HCT116 (cell line): ENCODE measurements around the gene MAP7D1. TPM values are rescaled to one million over a fixed set of nuclear protein-coding genes. Genes with fewer than 3 reads are reported as not detected.

Source experiments
- ATAC-seq: fragments of 200-7000 bp; cut with Tn5 transposase; 2 replicates; pipeline ENCODE4 v1.9.1; 2020; ENCODE audit warnings: mild to moderate bottlenecking, moderate library complexity
- BruUV-seq: library from RNA; stranded (reverse); fragments of 400-500 nt; replicated peaks from 2 replicates; lab custom pipeline; 2021; lab: Mats Ljungman, UMichigan
- CTCF ChIA-PET: fragments of 300-600 bp; sonication (Branson Sonifier 250); formaldehyde crosslinking; loops from one replicate; lab custom pipeline; 2021; ENCODE audit warnings: antibody characterized with exemption; lab: Charles Lee
- POLR2A ChIA-PET: fragments of 300-600, 350-600 bp; sonication (Branson Sonifier 250); formaldehyde crosslinking; loops from one replicate; lab custom pipeline; 2021; ENCODE audit warnings: antibody characterized with exemption; lab: Charles Lee
- RAD21 ChIA-PET, 2 experiments: fragments of 300-600 bp; sonication (Branson Sonifier 250); formaldehyde crosslinking; loops; one replicate each; lab custom pipeline; 2023; ENCODE audit warnings: low total read pairs in 2 of 2; ENCODE audit not compliant: uncharacterized antibody in 2 of 2, unreplicated experiment in 2 of 2, low non-redundant PET in 1 of 2; lab: Charles Lee
- DNase-seq: peaks from one replicate; pipeline ENCODE4 v3.0.0-alpha.2; 2010; ENCODE audit warnings: low read depth, low spot score
- H2AFZ ChIP-seq: fragments of 200-600 bp; shearing (Covaris generic), sonication (generic); 2 replicates; pipeline ENCODE4 v1.6.1; 2017; ENCODE audit warnings: low read depth, mixed run types, mixed read lengths, antibody characterized with exemption, low read length; ENCODE audit not compliant: poor library complexity, severe bottlenecking
- H3K27ac ChIP-seq: 2 replicates; pipeline ENCODE4 v1.5.1; 2012; ENCODE audit warnings: low read depth, low read length
- H3K27me3 ChIP-seq: fragments of 200-600 bp; sonication (generic); 2 replicates; pipeline ENCODE4 v1.6.1; 2016; ENCODE audit warnings: mixed run types, low read length, mixed read lengths; ENCODE audit not compliant: insufficient read depth
- H3K36me3 ChIP-seq, 2 experiments: fragments of 200-500 bp in 1 of 2; fragments of 200-600 bp in 1 of 2; sonication (Bioruptor generic) in 1 of 2; sonication (generic) in 1 of 2; 2 replicates each; pipeline versions ENCODE4 v1.5.1 to v1.6.1; 2014 to 2016; ENCODE audit warnings: low read length in 2 of 2, inconsistent platforms in 1 of 2, mixed read lengths in 1 of 2, mixed run types in 1 of 2; ENCODE audit not compliant: insufficient read depth in 2 of 2, control insufficient read depth in 1 of 2
- H3K4me1 ChIP-seq, 2 experiments: fragments of 200-600 bp in 1 of 2; sonication (generic) in 1 of 2; 2 replicates each; pipeline versions ENCODE4 v1.5.1 to v1.6.1; 2012 to 2017; ENCODE audit warnings: low read length in 2 of 2, inconsistent platforms in 1 of 2, mild to moderate bottlenecking in 1 of 2, mixed read lengths in 1 of 2, mixed run types in 1 of 2, moderate library complexity in 1 of 2; ENCODE audit not compliant: insufficient read depth in 2 of 2, control insufficient read depth in 1 of 2
- H3K4me2 ChIP-seq: fragments of 200-600 bp; sonication (generic); 2 replicates; pipeline ENCODE4 v1.6.1; 2017; ENCODE audit warnings: mixed run types, low read length, mixed read lengths
- H3K4me3 ChIP-seq, 2 experiments: fragments of 200-600 bp in 1 of 2; sonication (generic) in 1 of 2; replicated peaks in 1 of 2; 2 replicates each; pipeline ENCODE4 v1.5.1; 2011 to 2016; ENCODE audit warnings: low read length in 2 of 2, control low read depth in 1 of 2, low read depth in 1 of 2, mild to moderate bottlenecking in 1 of 2, mixed read lengths in 1 of 2, mixed run types in 1 of 2
- H3K79me2 ChIP-seq: fragments of 200-600 bp; sonication (generic); 2 replicates; pipeline ENCODE4 v1.6.1; 2017; ENCODE audit warnings: mild to moderate bottlenecking, mixed run types, low read length, moderate library complexity, mixed read lengths; ENCODE audit not compliant: insufficient read depth
- H3K9ac ChIP-seq: fragments of 200-600 bp; sonication (generic); 2 replicates; pipeline ENCODE4 v1.6.1; 2016; ENCODE audit warnings: low read length, mixed read lengths
- H3K9me2 ChIP-seq: fragments of 200-600 bp; sonication (generic), shearing (Covaris generic); 2 replicates; pipeline ENCODE4 v1.6.1; 2017; ENCODE audit warnings: mixed run types, mild to moderate bottlenecking, moderate library complexity; ENCODE audit not compliant: insufficient read depth
- H3K9me3 ChIP-seq, 2 experiments: fragments of 200-500 bp in 1 of 2; fragments of 200-600 bp in 1 of 2; sonication (Bioruptor generic) in 1 of 2; sonication (generic) in 1 of 2; 2 replicates each; pipeline ENCODE4 v1.6.1; 2014 to 2017; ENCODE audit warnings: low read length in 2 of 2, mixed read lengths in 2 of 2, inconsistent platforms in 1 of 2, low read depth in 1 of 2, mild to moderate bottlenecking in 1 of 2, mixed run types in 1 of 2, moderate library complexity in 1 of 2; ENCODE audit not compliant: control insufficient read depth in 1 of 2, insufficient read depth in 1 of 2
- H4K20me1 ChIP-seq: fragments of 200-600 bp; sonication (generic), shearing (Covaris generic); 2 replicates; pipeline ENCODE4 v1.6.1; 2017; ENCODE audit warnings: mixed run types, mild to moderate bottlenecking, moderate library complexity; ENCODE audit not compliant: insufficient read depth
- ATF3 ChIP-seq: IDR thresholded peaks from 2 replicates; pipeline ENCODE4 v1.6.1; 2012
- CBX3 ChIP-seq: IDR thresholded peaks from 2 replicates; pipeline ENCODE4 v1.6.1; 2012; ENCODE audit warnings: low read depth
- CTCF ChIP-seq, 3 experiments: fragments of 200-600 bp in 1 of 3; sonication (generic) in 1 of 3; IDR thresholded peaks in 2 of 3; conservative IDR thresholded peaks in 1 of 3; 2 replicates each; pipeline ENCODE4 v1.5.1; 2012 to 2017; ENCODE audit warnings: low read depth in 2 of 3, low read length in 2 of 3, antibody characterized with exemption in 1 of 3, borderline replicate concordance in 1 of 3, control low read depth in 1 of 3, mild to moderate bottlenecking in 1 of 3, mixed read lengths in 1 of 3, mixed run types in 1 of 3, moderate library complexity in 1 of 3; ENCODE audit not compliant: insufficient read depth in 1 of 3
- EGR1 ChIP-seq: IDR thresholded peaks from 2 replicates; pipeline ENCODE4 v1.6.1; 2012; ENCODE audit warnings: low read depth
- ELF1 ChIP-seq: IDR thresholded peaks from 2 replicates; pipeline ENCODE4 v1.6.1; 2012; ENCODE audit warnings: low read depth, borderline replicate concordance
- EZH2 ChIP-seq: fragments of 200-600 bp; sonication (generic); IDR thresholded peaks from 2 replicates; pipeline ENCODE4 v1.6.1; 2017; ENCODE audit warnings: antibody characterized with exemption, mixed run types
- JUND ChIP-seq: IDR thresholded peaks from 2 replicates; pipeline ENCODE4 v1.6.1; 2012
- POLR2A ChIP-seq: IDR thresholded peaks from 2 replicates; pipeline ENCODE4 v1.7.0; 2011; ENCODE audit warnings: borderline replicate concordance; ENCODE audit not compliant: insufficient read depth, insufficient read length; ENCODE audit errors: extremely low read depth
- POLR2AphosphoS5 ChIP-seq: IDR thresholded peaks from 2 replicates; pipeline ENCODE4 v1.6.1; 2011; ENCODE audit warnings: mild to moderate bottlenecking, low read depth, low read length, moderate library complexity
- RAD21 ChIP-seq: IDR thresholded peaks from 2 replicates; pipeline ENCODE4 v1.6.1; 2012; ENCODE audit warnings: low read depth, mild to moderate bottlenecking
- REST ChIP-seq: IDR thresholded peaks from 2 replicates; pipeline ENCODE4 v1.6.1; 2012; ENCODE audit warnings: low read depth
- YY1 ChIP-seq: IDR thresholded peaks from 2 replicates; pipeline ENCODE4 v1.6.1; 2011; ENCODE audit warnings: low read length, low read depth, moderate library complexity, mild to moderate bottlenecking; ENCODE audit not compliant: insufficient replicate concordance; ENCODE audit errors: extremely low read depth
- ZFX ChIP-seq: fragments of 450-650 bp; IDR thresholded peaks from 2 replicates; pipeline ENCODE4 v1.6.1; 2017
- intact Hi-C: fragments of 100-400 bp; cut with micrococcal nuclease; formaldehyde crosslinking; loops from 2 replicates; pipeline ENCODE4 v1.10.0; 2022
- total RNA-seq: library from RNA; stranded (reverse); gene quantifications from one replicate; pipeline ENCODE4 v1.2.1, GENCODE V29; 2021; ENCODE audit not compliant: unreplicated experiment

Gene MAP7D1
- total RNA-seq, 1 experiment from 2014 or later = 71.8 TPM

DNA sequence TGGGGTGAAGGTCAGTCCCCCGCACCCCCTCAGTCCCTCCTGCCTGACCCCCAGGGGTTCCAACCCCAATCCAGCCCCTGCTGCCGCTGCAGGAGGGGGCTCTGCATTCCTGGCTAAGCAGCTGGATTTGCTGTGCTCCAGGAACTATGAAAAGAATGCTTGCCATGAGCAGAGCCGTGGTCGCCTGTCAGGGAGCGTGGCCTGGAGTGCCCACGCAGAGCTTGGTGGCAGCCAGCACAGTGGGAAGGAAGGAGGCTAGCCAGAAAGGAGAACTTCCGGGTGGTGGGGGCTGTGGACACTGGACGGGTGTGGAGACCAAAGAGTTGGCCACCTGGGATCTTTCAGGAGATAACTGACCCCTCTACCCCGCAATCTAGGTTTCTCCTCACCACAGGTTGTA lies 36.5 kb upstream of the MAP7D1 start:
- BruUV-seq = no TSS peak

More for the DNA sequence above, 36.5 kb upstream of the MAP7D1 start:
- intact Hi-C loops = no loop called here
- Histone ChIP-seq H3K4me3 (no peak overlapping the region), H3K27me3 (no peaks in the 10 kb centered on the region), H3K9me3 (no peaks in the 10 kb centered on the region), H2AFZ (no peak overlapping the region), H3K27ac (no peak overlapping the region), H3K4me2 (no peak overlapping the region), H3K79me2 (no peaks in the 10 kb centered on the region), H3K36me3 (no peaks in the 10 kb centered on the region), H4K20me1 (no peaks in the 10 kb centered on the region), H3K4me1 (no peaks in the 10 kb centered on the region), H3K9ac (no peak overlapping the region), H3K9me2 (no peaks in the 10 kb centered on the region)
- no peak for TF ChIP-seq ATF3
- TF ChIP-seq RAD21 = no peak
- TF ChIP-seq EGR1 = no peak
- no peak for TF ChIP-seq YY1
- no peak for TF ChIP-seq ELF1
- no peak for TF ChIP-seq ZFX
- TF ChIP-seq CBX3 = no peak
- no peak for TF ChIP-seq JUND
- no peak for TF ChIP-seq POLR2A
- no peak for TF ChIP-seq CTCF (IDR thresholded peaks at IDR 0.05 in 2 of 3, conservative IDR thresholded peaks at IDR 0.05 in 1 of 3; ENCODE audit: borderline replicate concordance in 1 of 3, insufficient read depth in 1 of 3, low read depth in 2 of 3, low read length in 2 of 3)
- TF ChIP-seq REST = no peak
- no peak for TF ChIP-seq POLR2AphosphoS5
- TF ChIP-seq EZH2 = no peak
- ChIA-PET CTCF (interaction anchor here (0.9 kb wide), 1 partner anchor 15 kb away, joined by 3 read pairs; no protein-coding TSS in a partner anchor), POLR2A (no interaction called here), RAD21 (no interaction called here)
- no peak for ATAC-seq
- DNase-seq = no peak
